Left kidney (tissue), 2 donors: Measurements from ENCODE around the gene BRICD5. TPM values are rescaled to one million over a fixed set of nuclear protein-coding genes. Genes with fewer than 3 reads are reported as not detected.

Source experiments
- DNase-seq: peaks from one replicate; pipeline ENCODE4 v3.0.0-alpha.2; 2013
- polyA plus RNA-seq: library from polyadenylated mRNA; unstranded; fragments of 120-200 nt; gene quantifications from one replicate; pipeline ENCODE4 v1.2.1, GENCODE V29; 2013; ENCODE audit not compliant: insufficient read length

BRICD5 gene
- polyA plus RNA-seq, 1 donor = 6.7 TPM

- DNase-seq = no peak
Measured at GRCh38 chr16:2163211-2163881, 47.3 kb downstream of the BRICD5 start.

GRCh38 chr16:2162676-2163118, 48.0 kb downstream of the BRICD5 start:
- DNase-seq = no peak

- no peak for DNase-seq
Measured at GRCh38 chr16:2161911-2162310, 48.8 kb downstream of the BRICD5 start.

GRCh38 chr16:2160915-2161551, 49.6 kb downstream of the BRICD5 start:
- DNase-seq = no peak

Other genes starting within 250 kb of the BRICD5 start
- 1,628 TPM for gene RPS2, start 246.0 kb downstream of the BRICD5 start, polyA plus RNA-seq
- not detected for gene RNF151, start 244.0 kb downstream of the BRICD5 start, polyA plus RNA-seq
- 30.3 TPM for gene TBL3, start 238.8 kb downstream of the BRICD5 start, polyA plus RNA-seq
- gene NOXO1, start 229.4 kb downstream of the BRICD5 start, polyA plus RNA-seq = 0.78 TPM
- gene GFER, start 226.7 kb downstream of the BRICD5 start, polyA plus RNA-seq = 23.1 TPM
- gene SYNGR3, start 220.9 kb downstream of the BRICD5 start, polyA plus RNA-seq = 1.5 TPM
- 15.8 TPM for gene ZNF598, start 201.0 kb downstream of the BRICD5 start, polyA plus RNA-seq
- gene NPW, start 191.1 kb downstream of the BRICD5 start, polyA plus RNA-seq = 3.8 TPM
- 82.9 TPM for gene NHERF2, start 184.0 kb downstream of the BRICD5 start, polyA plus RNA-seq
- 14.7 TPM for gene NTHL1, start 163.0 kb downstream of the BRICD5 start, polyA plus RNA-seq
- gene TSC2, start 162.9 kb downstream of the BRICD5 start, polyA plus RNA-seq = 165 TPM
- 82.5 TPM for gene PKD1, start 75.0 kb downstream of the BRICD5 start, polyA plus RNA-seq
- gene RAB26, start 62.2 kb downstream of the BRICD5 start, polyA plus RNA-seq = 2.1 TPM
- gene TRAF7, start 55.1 kb downstream of the BRICD5 start, polyA plus RNA-seq = 55.7 TPM
- 1.5 TPM for gene CASKIN1, start 14.3 kb downstream of the BRICD5 start, polyA plus RNA-seq
- 39.7 TPM for gene MLST8, start 5.4 kb downstream of the BRICD5 start, polyA plus RNA-seq
- gene PGP, start 4.0 kb upstream of the BRICD5 start, polyA plus RNA-seq = 16.8 TPM
- 14.7 TPM for gene E4F1, start 12.7 kb upstream of the BRICD5 start, polyA plus RNA-seq
- gene DNASE1L2, start 25.6 kb upstream of the BRICD5 start, polyA plus RNA-seq = 0.93 TPM
- gene ECI1, start 40.7 kb upstream of the BRICD5 start, polyA plus RNA-seq = 55.2 TPM
- gene RNPS1, start 57.3 kb upstream of the BRICD5 start, polyA plus RNA-seq = 207 TPM
- 6.3 TPM for gene ABCA3, start 129.9 kb upstream of the BRICD5 start, polyA plus RNA-seq
- gene CCNF, start 218.6 kb upstream of the BRICD5 start, polyA plus RNA-seq = 15.0 TPM
- 11.4 TPM for gene TEDC2, start 249.2 kb upstream of the BRICD5 start, polyA plus RNA-seq